IPS DF 19.7 (cell line): ENCODE measurements around the gene CD22.

ENCODE experiments used
- DNase-seq: peaks from one replicate; pipeline ENCODE4 v3.0.0-alpha.2; 2013; ENCODE audit warnings: low read depth, low spot score

The CD22 gene

GRCh38 chr19:35295792-35296462 is 33.1 kb upstream of the CD22 start:
- no peak for DNase-seq

GRCh38 chr19:35296644-35297514 is 32.1 kb upstream of the CD22 start:
- no peak for DNase-seq

- no peak for DNase-seq
Observed at GRCh38 chr19:35297515-35297848, 31.5 kb upstream of the CD22 start.

GRCh38 chr19:35297922-35298321 is 31.1 kb upstream of the CD22 start:
- DNase-seq, result no peak

GRCh38 chr19:35298561-35298972 is 30.4 kb upstream of the CD22 start:
- no peak for DNase-seq

GRCh38 chr19:35299523-35300338 is 29.3 kb upstream of the CD22 start:
- no peak for DNase-seq

- DNase-seq, result no peak
Observed at GRCh38 chr19:35300339-35300649, 28.7 kb upstream of the CD22 start.

- DNase-seq, result no peak
Observed at GRCh38 chr19:35301961-35302360, 27.0 kb upstream of the CD22 start.

- no peak for DNase-seq
Observed at GRCh38 chr19:35302446-35302845, 26.5 kb upstream of the CD22 start.

GRCh38 chr19:35303357-35303915 is 25.6 kb upstream of the CD22 start:
- DNase-seq, result no peak

GRCh38 chr19:35304036-35304435 is 25.0 kb upstream of the CD22 start:
- no peak for DNase-seq

GRCh38 chr19:35305181-35305580 is 23.8 kb upstream of the CD22 start:
- no peak for DNase-seq

GRCh38 chr19:35306473-35307246 is 22.3 kb upstream of the CD22 start:
- DNase-seq, result peak; percentile 50

- DNase-seq, result no peak
Observed at GRCh38 chr19:35307931-35308330, 21.1 kb upstream of the CD22 start.

GRCh38 chr19:35308910-35309309 is 20.1 kb upstream of the CD22 start:
- no peak for DNase-seq

GRCh38 chr19:35309481-35310279 is 19.3 kb upstream of the CD22 start:
- no peak for DNase-seq

GRCh38 chr19:35310331-35310730 is 18.7 kb upstream of the CD22 start:
- DNase-seq, result no peak

- DNase-seq, result no peak
Observed at GRCh38 chr19:35310811-35311465, 18.0 kb upstream of the CD22 start.

- no peak for DNase-seq
Observed at GRCh38 chr19:35311901-35312665, 16.9 kb upstream of the CD22 start.
